PC-3 (cell line): ENCODE data around the gene LIME1. TPM values are rescaled to one million over a fixed set of nuclear protein-coding genes. Genes with fewer than 3 reads are reported as not detected.

Experiments used
- ATAC-seq: fragments of 200-7000 bp; cut with Tn5 transposase; 2 replicates; pipeline ENCODE4 v1.9.1; 2020; ENCODE audit warnings: mild to moderate bottlenecking, moderate library complexity
- BruUV-seq: library from RNA; stranded (reverse); fragments of 400-500 nt; replicated peaks from 2 replicates; lab custom pipeline; 2021; lab: Mats Ljungman, UMichigan
- CTCF ChIA-PET: fragments of 300-600 bp; sonication (Branson Sonifier 250); formaldehyde crosslinking; loops from one replicate; lab custom pipeline; 2022; ENCODE audit warnings: antibody characterized with exemption; lab: Charles Lee
- POLR2A ChIA-PET: fragments of 300-600 bp; sonication (Branson Sonifier 250); formaldehyde crosslinking; loops from one replicate; lab custom pipeline; 2022; ENCODE audit warnings: antibody characterized with exemption; ENCODE audit not compliant: unreplicated experiment; lab: Charles Lee
- DNase-seq: peaks from one replicate; pipeline ENCODE4 v3.0.0-alpha.2; 2015
- H2AFZ ChIP-seq: fragments of 300-600 bp; sonication (generic); 2 replicates; pipeline ENCODE4 v1.6.0; 2016; ENCODE audit warnings: antibody characterized with exemption, low read length
- H3F3A ChIP-seq: fragments of 300-600 bp; sonication (generic); one replicate; pipeline ENCODE4 v1.6.0; 2017; ENCODE audit warnings: antibody characterized with exemption, low read length, control low read depth, mild to moderate bottlenecking; ENCODE audit not compliant: unreplicated experiment
- H3K27ac ChIP-seq: fragments of 300-600 bp; sonication (generic); 2 replicates; pipeline ENCODE4 v1.5.1; 2016; ENCODE audit warnings: mild to moderate bottlenecking, low read length
- H3K27me3 ChIP-seq: fragments of 300-600 bp; sonication (generic); 2 replicates; pipeline ENCODE4 v1.6.1; 2016; ENCODE audit warnings: low read length, mixed read lengths
- H3K36me3 ChIP-seq: fragments of 300-600 bp; sonication (generic); 2 replicates; pipeline ENCODE4 v1.6.1; 2016; ENCODE audit warnings: low read depth, mixed run types, low read length, mixed read lengths
- H3K4me1 ChIP-seq: fragments of 300-600 bp; sonication (generic); 2 replicates; pipeline ENCODE4 v1.5.1; 2016; ENCODE audit warnings: low read length; ENCODE audit not compliant: insufficient read depth
- H3K4me2 ChIP-seq: fragments of 300-600 bp; sonication (generic); 2 replicates; pipeline ENCODE4 v1.6.0; 2016; ENCODE audit warnings: low read length
- H3K4me3 ChIP-seq: fragments of 300-600 bp; sonication (generic); 2 replicates; pipeline ENCODE4 v1.5.1; 2016; ENCODE audit warnings: mild to moderate bottlenecking, low read length, mixed read lengths
- H3K79me2 ChIP-seq: fragments of 300-600 bp; sonication (generic); 2 replicates; pipeline ENCODE4 v1.6.1; 2017; ENCODE audit warnings: low read length, mixed read lengths
- H3K9ac ChIP-seq: fragments of 300-600 bp; sonication (generic); 2 replicates; pipeline ENCODE4 v1.6.0; 2016; ENCODE audit warnings: mild to moderate bottlenecking, low read length
- H3K9me2 ChIP-seq: fragments of 300-600 bp; sonication (generic); replicated peaks from 2 replicates; pipeline ENCODE4 v1.6.1; 2016; ENCODE audit warnings: mixed run types, low read length, mixed read lengths
- H3K9me3 ChIP-seq: fragments of 300-600 bp; sonication (generic); 2 replicates; pipeline ENCODE4 v1.6.1; 2016; ENCODE audit warnings: low read length, mixed read lengths
- H4K20me1 ChIP-seq: fragments of 300-600 bp; sonication (generic); 2 replicates; pipeline ENCODE4 v1.6.1; 2016; ENCODE audit warnings: low read length, mixed read lengths
- EZH2 ChIP-seq: fragments of 300-600 bp; sonication (generic); IDR thresholded peaks from one replicate; pipeline ENCODE4 v1.6.1; 2017; ENCODE audit warnings: antibody characterized with exemption, mild to moderate bottlenecking, low read length; ENCODE audit not compliant: unreplicated experiment
- EZH2phosphoT487 ChIP-seq: fragments of 300-600 bp; sonication (generic); IDR thresholded peaks from 2 replicates; pipeline ENCODE4 v1.6.1; 2018; ENCODE audit warnings: mild to moderate bottlenecking, antibody characterized with exemption, low read length, borderline replicate concordance
- intact Hi-C: fragments of 100-400 bp; cut with micrococcal nuclease; formaldehyde crosslinking; loops from 2 replicates; pipeline ENCODE4 v1.9.0; 2023
- total RNA-seq: library from RNA; depleted of rRNA; stranded (reverse); fragments of >200 nt; gene quantifications from 2 replicates; pipeline ENCODE4 v1.2.3, GENCODE V29; 2014
- TF ChIP-seq, protein P1 (sequence below): fragments of 300-600 bp; sonication (generic); conservative IDR thresholded peaks from 2 replicates; pipeline ENCODE4 v1.5.1; 2017; ENCODE audit warnings: antibody characterized with exemption, low read depth, mild to moderate bottlenecking, low read length

The LIME1 gene
- total RNA-seq, 1 experiment from 2014 or later: 17.3 TPM

DNA sequence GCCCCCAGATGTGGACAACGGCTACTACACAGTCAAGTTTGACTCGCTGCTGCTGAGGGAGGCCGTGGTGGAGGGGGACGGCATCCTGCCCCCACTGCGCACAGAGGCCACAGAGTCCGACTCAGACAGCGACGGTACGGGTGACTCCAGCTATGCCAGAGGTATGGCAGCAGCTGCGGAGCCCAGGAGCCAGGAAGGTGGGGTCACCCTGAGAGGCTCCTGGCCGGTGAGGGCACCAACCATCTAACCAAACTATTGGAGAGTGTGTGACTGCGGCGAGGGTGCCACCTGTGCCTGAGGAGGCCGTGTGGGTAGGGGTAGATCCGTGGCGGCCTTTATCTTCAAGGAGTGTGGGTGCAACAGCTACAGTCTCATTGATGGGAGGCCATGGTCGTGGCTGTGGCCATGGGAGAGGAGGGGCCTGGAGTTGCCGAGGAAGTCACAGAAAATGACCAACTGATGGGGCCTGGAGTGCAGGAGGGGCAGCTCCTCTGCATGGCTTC lies 2.8 kb upstream of the LIME1 start:
- Histone ChIP-seq H3F3A (no peaks in the 10 kb centered on the region), H4K20me1 (no peaks in the 10 kb centered on the region), H3K36me3 (no peaks in the 10 kb centered on the region; the same call in 1 of the 2 replicates), H3K4me3 (no peak overlapping the region), H3K9me2 (no peaks in the 10 kb centered on the region), H3K9me3 (no peaks in the 10 kb centered on the region), H3K27me3 (no peaks in the 10 kb centered on the region), H3K9ac (no peak overlapping the region), H3K4me1 (no peaks in the 10 kb centered on the region), H3K4me2 (no peak overlapping the region), H2AFZ (no peak overlapping the region), H3K27ac (no peak overlapping the region), H3K79me2 (peaks cover 17% of the 10 kb centered on the region)
- DNase-seq: no peak
- ChIA-PET CTCF (no interaction called here), POLR2A (no interaction called here)
- intact Hi-C loops: no loop called here
- ATAC-seq: no peak
- BruUV-seq: no TSS peak
- TF ChIP-seq, protein P1, sequence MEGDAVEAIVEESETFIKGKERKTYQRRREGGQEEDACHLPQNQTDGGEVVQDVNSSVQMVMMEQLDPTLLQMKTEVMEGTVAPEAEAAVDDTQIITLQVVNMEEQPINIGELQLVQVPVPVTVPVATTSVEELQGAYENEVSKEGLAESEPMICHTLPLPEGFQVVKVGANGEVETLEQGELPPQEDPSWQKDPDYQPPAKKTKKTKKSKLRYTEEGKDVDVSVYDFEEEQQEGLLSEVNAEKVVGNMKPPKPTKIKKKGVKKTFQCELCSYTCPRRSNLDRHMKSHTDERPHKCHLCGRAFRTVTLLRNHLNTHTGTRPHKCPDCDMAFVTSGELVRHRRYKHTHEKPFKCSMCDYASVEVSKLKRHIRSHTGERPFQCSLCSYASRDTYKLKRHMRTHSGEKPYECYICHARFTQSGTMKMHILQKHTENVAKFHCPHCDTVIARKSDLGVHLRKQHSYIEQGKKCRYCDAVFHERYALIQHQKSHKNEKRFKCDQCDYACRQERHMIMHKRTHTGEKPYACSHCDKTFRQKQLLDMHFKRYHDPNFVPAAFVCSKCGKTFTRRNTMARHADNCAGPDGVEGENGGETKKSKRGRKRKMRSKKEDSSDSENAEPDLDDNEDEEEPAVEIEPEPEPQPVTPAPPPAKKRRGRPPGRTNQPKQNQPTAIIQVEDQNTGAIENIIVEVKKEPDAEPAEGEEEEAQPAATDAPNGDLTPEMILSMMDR: no peak
- no peak for TF ChIP-seq EZH2
- TF ChIP-seq EZH2phosphoT487: no peak

DNA sequence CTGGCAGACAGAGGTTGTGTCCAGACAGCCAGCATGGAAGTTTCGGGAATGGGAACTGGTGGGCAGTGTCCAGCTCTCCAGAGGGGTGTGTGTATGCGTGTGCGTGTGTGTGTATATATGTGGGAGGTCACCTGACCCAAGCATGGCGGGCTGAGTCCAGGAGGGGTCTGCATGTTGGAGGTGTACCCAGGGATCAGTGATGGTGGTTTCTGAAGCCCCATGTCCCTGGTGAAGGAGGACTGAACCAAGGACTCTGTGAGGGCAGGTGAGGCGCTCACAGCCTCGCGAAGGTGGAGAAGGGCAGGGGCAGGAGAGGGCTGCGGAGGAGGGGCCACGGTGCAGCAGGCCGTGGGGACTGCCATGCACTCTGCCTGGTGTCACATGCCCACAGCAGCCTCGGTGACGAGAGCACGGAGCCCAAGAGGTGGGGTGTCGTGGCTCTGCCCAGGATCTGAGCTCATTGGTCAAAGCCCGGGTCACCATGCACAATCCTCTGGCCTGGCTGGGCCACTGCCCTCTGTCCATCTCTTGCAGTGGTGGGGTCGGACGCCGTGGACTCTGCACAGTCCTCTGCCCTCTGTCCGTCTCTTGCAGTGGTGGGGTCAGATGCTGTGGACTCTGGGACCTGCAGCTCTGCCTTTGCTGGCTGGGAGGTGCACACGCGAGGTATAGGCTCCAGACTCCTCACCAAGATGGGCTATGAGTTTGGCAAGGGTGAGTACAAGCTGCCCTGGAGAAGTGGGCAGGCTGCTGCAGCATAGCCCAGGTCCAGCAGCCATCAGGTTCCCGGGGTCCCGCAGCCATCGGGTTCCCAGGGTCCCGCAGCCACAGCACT lies 2.1 kb upstream of the LIME1 start:
- BruUV-seq: no TSS peak
- H3K4me1 ChIP-seq: no peaks in the 10 kb centered on the region
- intact Hi-C loops: no loop called here
- no peaks in the 10 kb centered on the region for H3F3A ChIP-seq
- no peaks in the 10 kb centered on the region for H3K27me3 ChIP-seq
- H3K27ac ChIP-seq: no peak overlapping the region
- CTCF ChIA-PET: no interaction called here
- H2AFZ ChIP-seq: no peak overlapping the region
- H3K79me2 ChIP-seq: peaks cover 14% of the 10 kb centered on the region; the same call in 1 of the 2 replicates
- no peaks in the 10 kb centered on the region for H3K9me2 ChIP-seq
- H3K9ac ChIP-seq: no peak overlapping the region
- H3K36me3 ChIP-seq: no peaks in the 10 kb centered on the region; the same call in 1 of the 2 replicates
- no peaks in the 10 kb centered on the region for H4K20me1 ChIP-seq
- H3K9me3 ChIP-seq: no peaks in the 10 kb centered on the region
- no peak for ATAC-seq
- no peak overlapping the region for H3K4me3 ChIP-seq
- no peak overlapping the region for H3K4me2 ChIP-seq
- DNase-seq: no peak
- no peak for TF ChIP-seq EZH2
- TF ChIP-seq, protein P1: no peak
- no peak for TF ChIP-seq EZH2phosphoT487
- POLR2A ChIA-PET: no interaction called here
